Activated naive CD4-positive, alpha-beta T cell (primary cell): ENCODE data around the gene LGALS14.
"Not testable (repeated sequence)": the region's sequence is repeated elsewhere in the genome, so short reads cannot be mapped to it uniquely, and the experiment has no call there.

ENCODE experiments used
- DNase-seq, 4 experiments: peaks; one replicate each; lab custom pipeline; 2025; lab: John Stamatoyannopoulos, UW

Gene LGALS14

GRCh38 chr19:39695759-39696158 is 8.5 kb upstream of the LGALS14 start:
- DNase-seq = no peak

- DNase-seq = no peak
Observed at GRCh38 chr19:39696387-39696786, 7.9 kb upstream of the LGALS14 start.

- no peak for DNase-seq
Observed at GRCh38 chr19:39698535-39698934, 5.7 kb upstream of the LGALS14 start.

GRCh38 chr19:39701291-39701690 is 3.0 kb upstream of the LGALS14 start:
- no peak for DNase-seq

- DNase-seq = no peak
Observed at GRCh38 chr19:39705578-39706188, 1.4 kb downstream of the LGALS14 start.

GRCh38 chr19:39708594-39708993 is 4.3 kb downstream of the LGALS14 start:
- no peak for DNase-seq

GRCh38 chr19:39709026-39709872 is 5.0 kb downstream of the LGALS14 start:
- DNase-seq = no peak

GRCh38 chr19:39710333-39710890 is 6.1 kb downstream of the LGALS14 start:
- DNase-seq = no peak

GRCh38 chr19:39720144-39720543 is 15.9 kb downstream of the LGALS14 start:
- DNase-seq = not testable (repeated sequence)

GRCh38 chr19:39725995-39726394 is 21.7 kb downstream of the LGALS14 start:
- DNase-seq = no peak

- DNase-seq = no peak
Observed at GRCh38 chr19:39727070-39727800, 23.0 kb downstream of the LGALS14 start.

GRCh38 chr19:39728040-39728439 is 23.8 kb downstream of the LGALS14 start:
- DNase-seq = no peak

GRCh38 chr19:39729594-39729993 is 25.3 kb downstream of the LGALS14 start:
- no peak for DNase-seq

- DNase-seq = no peak
Observed at GRCh38 chr19:39731685-39732084, 27.4 kb downstream of the LGALS14 start.

GRCh38 chr19:39733841-39734240 is 29.6 kb downstream of the LGALS14 start:
- DNase-seq = no peak

GRCh38 chr19:39735688-39736087 is 31.4 kb downstream of the LGALS14 start:
- DNase-seq = no peak

GRCh38 chr19:39736088-39736487 is 31.8 kb downstream of the LGALS14 start:
- DNase-seq = no peak

- DNase-seq = no peak
Observed at GRCh38 chr19:39737351-39737750, 33.1 kb downstream of the LGALS14 start.

GRCh38 chr19:39737891-39738290 is 33.6 kb downstream of the LGALS14 start, which contains the start of gene CLC:
Gene CLC (minus strand): TSS chr19:39738029. CDS start chr19:39737952, 77 bp downstream.
- DNase-seq = no peak

- no peak for DNase-seq
Observed at GRCh38 chr19:39738814-39739213, 34.5 kb downstream of the LGALS14 start.

- no peak for DNase-seq
Observed at GRCh38 chr19:39740395-39740794, 36.1 kb downstream of the LGALS14 start.

- no peak for DNase-seq
Observed at GRCh38 chr19:39745643-39746042, 41.4 kb downstream of the LGALS14 start.
